HFFc6 (cell line): Measurements from ENCODE around the gene CADM2. TPM values are rescaled to one million over a fixed set of nuclear protein-coding genes. Genes with fewer than 3 reads are reported as not detected.

ENCODE experiments used
- DNase-seq: peaks from one replicate; pipeline ENCODE4 v3.0.0-alpha.2; 2018
- H3K27ac Mint-ChIP-seq: 2 replicates; pipeline ENCODE4 v1.8.0; 2020; ENCODE audit warnings: mild to moderate bottlenecking, mixed read lengths
- H3K27me3 Mint-ChIP-seq: 2 replicates; pipeline ENCODE4 v1.8.0; 2021; ENCODE audit warnings: mild to moderate bottlenecking, moderate library complexity, mixed read lengths; ENCODE audit not compliant: insufficient read depth
- H3K36me3 Mint-ChIP-seq: 2 replicates; pipeline ENCODE4 v1.8.0; 2021; ENCODE audit warnings: low read depth, mixed read lengths
- H3K4me1 Mint-ChIP-seq: 2 replicates; pipeline ENCODE4 v1.8.0; 2020; ENCODE audit warnings: low read depth, mixed read lengths
- H3K4me3 Mint-ChIP-seq: 2 replicates; pipeline ENCODE4 v1.8.0; 2020; ENCODE audit warnings: mild to moderate bottlenecking, moderate library complexity, mixed read lengths
- H3K9me3 Mint-ChIP-seq: 2 replicates; pipeline ENCODE4 v1.8.0; 2020; ENCODE audit warnings: mild to moderate bottlenecking, mixed read lengths
- CTCF ChIP-seq: fragments of 200-600 bp; sonication (generic); IDR thresholded peaks from 2 replicates; pipeline ENCODE4 v1.5.0; 2021; ENCODE audit warnings: antibody characterized with exemption, mild to moderate bottlenecking
- total RNA-seq, 6 experiments: library from RNA; stranded (reverse); fragmentation: NEBNext Ultra II Directional; extraction: Animal tissue kit (Norgen Biotek cat#: 25700); gene quantifications; 2 replicates in 1 of 6; 3 replicates in 5 of 6; pipeline ENCODE4 v1.2.3, GENCODE V29; 2021

CADM2 gene
- total RNA-seq, 6 experiments from 2014 or later, result not detected

- Mint-ChIP-seq H3K36me3 (no peaks in the 10 kb centered on the region), H3K4me3 (no peak overlapping the region), H3K27ac (no peak overlapping the region), H3K27me3 (no peaks in the 10 kb centered on the region), H3K9me3 (peaks cover 13% of the 10 kb centered on the region), H3K4me1 (no peaks in the 10 kb centered on the region)
- TF ChIP-seq CTCF, result no peak
- no peak for DNase-seq
Measured at GRCh38 chr3:85627932-85628331, 669.1 kb downstream of the CADM2 start.

- Mint-ChIP-seq H3K4me1 (no peaks in the 10 kb centered on the region), H3K4me3 (no peak overlapping the region), H3K36me3 (no peaks in the 10 kb centered on the region), H3K27me3 (no peaks in the 10 kb centered on the region), H3K9me3 (peaks cover 21% of the 10 kb centered on the region), H3K27ac (no peak overlapping the region)
- TF ChIP-seq CTCF, result no peak
- DNase-seq, result no peak
Measured at GRCh38 chr3:85631070-85631469, 672.3 kb downstream of the CADM2 start.

DNA sequence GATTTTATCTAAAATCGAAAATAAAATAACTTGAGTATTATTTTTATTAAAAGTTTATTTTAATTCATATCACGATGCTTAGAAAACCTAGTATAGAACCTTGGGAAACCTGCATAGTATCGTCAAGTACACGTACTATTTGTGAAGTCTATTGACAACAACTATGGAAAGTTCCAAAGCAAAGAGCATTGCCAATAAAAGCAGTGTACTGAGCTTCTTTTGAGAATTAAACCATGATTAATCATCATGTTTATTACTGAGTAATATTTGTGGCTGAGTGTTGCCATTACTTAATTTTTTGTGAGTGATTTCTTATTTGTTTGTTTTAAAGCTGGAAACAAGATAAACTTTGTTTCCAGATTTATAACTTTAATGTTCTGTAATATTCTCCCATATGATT is 674.1 kb downstream of the CADM2 start:
- no peak for TF ChIP-seq CTCF
- H3K27me3 Mint-ChIP-seq, result no peaks in the 10 kb centered on the region
- H3K27ac Mint-ChIP-seq, result no peak overlapping the region

GRCh38 chr3:85652360-85652759 is 693.6 kb downstream of the CADM2 start:
- H3K27ac Mint-ChIP-seq, result no peak overlapping the region
- H3K9me3 Mint-ChIP-seq, result peaks cover 20% of the 10 kb centered on the region
- no peak for DNase-seq
- H3K4me1 Mint-ChIP-seq, result no peaks in the 10 kb centered on the region
- H3K27me3 Mint-ChIP-seq, result no peaks in the 10 kb centered on the region
- H3K36me3 Mint-ChIP-seq, result no peaks in the 10 kb centered on the region
- no peak overlapping the region for H3K4me3 Mint-ChIP-seq
- no peak for TF ChIP-seq CTCF

More for the DNA sequence above, 674.1 kb downstream of the CADM2 start:
- DNase-seq, result no peak
- Mint-ChIP-seq H3K4me1 (no peaks in the 10 kb centered on the region), H3K4me3 (no peak overlapping the region), H3K36me3 (no peaks in the 10 kb centered on the region), H3K9me3 (peaks cover 21% of the 10 kb centered on the region)

GRCh38 chr3:85660451-85660850 is 701.7 kb downstream of the CADM2 start:
- H3K27me3 Mint-ChIP-seq, result no peaks in the 10 kb centered on the region
- TF ChIP-seq CTCF, result no peak
- no peak overlapping the region for H3K4me3 Mint-ChIP-seq
- no peak for DNase-seq
- H3K36me3 Mint-ChIP-seq, result no peaks in the 10 kb centered on the region
- no peak overlapping the region for H3K27ac Mint-ChIP-seq
- H3K4me1 Mint-ChIP-seq, result no peaks in the 10 kb centered on the region
- H3K9me3 Mint-ChIP-seq, result peaks cover 12% of the 10 kb centered on the region

DNA sequence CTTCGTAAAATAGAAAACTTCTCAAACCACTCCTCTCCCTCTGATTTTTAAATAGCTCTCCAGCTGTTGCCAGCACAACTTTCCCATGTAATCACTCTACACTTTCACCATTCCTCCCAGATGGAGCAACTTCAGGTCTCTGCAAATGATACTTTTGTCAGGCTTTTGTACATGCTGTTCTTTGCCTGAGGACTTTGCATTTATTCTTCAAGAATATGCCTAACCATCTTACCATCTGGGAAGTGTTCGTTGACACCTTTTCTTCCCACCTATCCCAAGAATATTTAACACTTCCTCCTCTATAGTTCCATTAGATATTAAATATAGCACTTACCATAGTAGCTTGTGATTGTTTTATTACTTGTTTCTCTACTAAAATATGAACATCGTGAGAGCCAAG is 703.7 kb downstream of the CADM2 start:
- no peak for DNase-seq
- Mint-ChIP-seq H3K4me1 (no peaks in the 10 kb centered on the region), H3K4me3 (no peak overlapping the region), H3K9me3 (peaks cover 18% of the 10 kb centered on the region), H3K27ac (no peak overlapping the region), H3K36me3 (no peaks in the 10 kb centered on the region), H3K27me3 (no peaks in the 10 kb centered on the region)
- no peak for TF ChIP-seq CTCF
